ENCODE results near the gene GPR78. TPM values are rescaled to one million over a fixed set of nuclear protein-coding genes. Genes with fewer than 3 reads are reported as not detected.

Gene GPR78
- total RNA-seq, 1 donor, result 2.2 TPM

DNA sequence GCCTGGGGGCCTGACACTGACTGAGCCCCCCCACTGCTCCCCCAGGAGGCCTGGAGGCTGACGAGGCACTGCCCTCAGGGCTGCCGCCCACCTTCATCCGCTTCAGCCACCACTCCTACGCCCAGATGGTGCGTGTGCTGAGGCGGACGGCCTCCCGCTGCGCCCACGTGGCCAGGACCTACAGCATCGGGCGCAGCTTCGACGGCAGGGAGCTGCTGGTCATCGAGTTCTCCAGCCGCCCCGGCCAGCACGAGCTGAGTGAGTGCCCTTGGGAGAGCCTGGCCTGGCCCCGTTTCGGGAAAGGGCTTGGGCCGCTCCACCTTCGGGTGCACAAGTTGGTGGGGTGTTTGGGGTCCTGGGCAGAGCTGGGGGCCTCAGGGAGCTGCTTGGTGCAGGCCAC, 23.7 kb downstream of the GPR78 start:
- TF ChIP-seq, protein P1, sequence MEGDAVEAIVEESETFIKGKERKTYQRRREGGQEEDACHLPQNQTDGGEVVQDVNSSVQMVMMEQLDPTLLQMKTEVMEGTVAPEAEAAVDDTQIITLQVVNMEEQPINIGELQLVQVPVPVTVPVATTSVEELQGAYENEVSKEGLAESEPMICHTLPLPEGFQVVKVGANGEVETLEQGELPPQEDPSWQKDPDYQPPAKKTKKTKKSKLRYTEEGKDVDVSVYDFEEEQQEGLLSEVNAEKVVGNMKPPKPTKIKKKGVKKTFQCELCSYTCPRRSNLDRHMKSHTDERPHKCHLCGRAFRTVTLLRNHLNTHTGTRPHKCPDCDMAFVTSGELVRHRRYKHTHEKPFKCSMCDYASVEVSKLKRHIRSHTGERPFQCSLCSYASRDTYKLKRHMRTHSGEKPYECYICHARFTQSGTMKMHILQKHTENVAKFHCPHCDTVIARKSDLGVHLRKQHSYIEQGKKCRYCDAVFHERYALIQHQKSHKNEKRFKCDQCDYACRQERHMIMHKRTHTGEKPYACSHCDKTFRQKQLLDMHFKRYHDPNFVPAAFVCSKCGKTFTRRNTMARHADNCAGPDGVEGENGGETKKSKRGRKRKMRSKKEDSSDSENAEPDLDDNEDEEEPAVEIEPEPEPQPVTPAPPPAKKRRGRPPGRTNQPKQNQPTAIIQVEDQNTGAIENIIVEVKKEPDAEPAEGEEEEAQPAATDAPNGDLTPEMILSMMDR (IDR thresholded peaks at IDR 0.05; ENCODE audit: insufficient read depth, low read depth, low read length), result no peak
- H3K4me3 ChIP-seq (ENCODE audit: low read depth, low read length), result no peak overlapping the region
- no peak for DNase-seq (ENCODE audit: low read depth)

DNA sequence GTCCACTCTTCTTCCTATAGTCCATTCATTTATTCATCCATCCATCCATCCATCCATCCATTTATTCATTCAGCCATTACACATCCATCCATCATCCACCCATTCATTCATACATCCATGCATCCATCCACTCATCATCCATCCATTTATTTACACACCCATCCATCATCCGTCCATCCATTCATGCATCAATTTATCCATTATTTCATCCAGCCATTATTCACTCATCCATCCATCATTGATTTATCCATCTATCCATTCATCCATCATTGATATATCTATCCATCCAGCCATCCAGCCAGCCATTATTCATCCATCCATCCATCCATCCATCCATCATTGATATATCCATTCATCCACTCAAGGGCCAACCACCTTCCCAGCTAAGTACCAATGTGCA, 25.1 kb downstream of the GPR78 start:
- TF ChIP-seq, protein P1 (IDR thresholded peaks at IDR 0.05; ENCODE audit: insufficient read depth, low read depth, low read length), result no peak
- no peak overlapping the region for H3K4me3 ChIP-seq (ENCODE audit: low read depth, low read length)
- no peak for DNase-seq (ENCODE audit: low read depth)

DNA sequence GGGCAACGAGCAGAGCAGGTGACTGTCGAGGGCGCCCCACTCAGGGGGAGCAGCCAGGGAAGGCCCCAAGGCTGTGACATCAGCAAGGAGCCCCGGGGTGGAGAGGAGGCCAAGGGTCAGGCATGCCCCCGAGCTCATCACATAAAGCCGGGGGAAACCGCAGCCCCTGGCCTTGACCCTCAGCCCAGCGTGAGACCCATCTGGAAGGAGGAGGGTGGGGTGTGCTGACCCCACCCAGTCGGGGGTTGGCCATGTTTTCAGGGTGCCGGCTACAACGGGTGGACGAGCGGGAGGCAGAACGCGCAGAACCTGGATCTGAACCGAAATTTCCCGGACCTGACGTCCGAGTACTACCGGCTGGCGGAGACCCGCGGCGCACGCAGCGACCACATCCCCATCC, 26.3 kb downstream of the GPR78 start:
- no peak overlapping the region for H3K4me3 ChIP-seq (ENCODE audit: low read depth, low read length)
- no peak for DNase-seq (ENCODE audit: low read depth)
- TF ChIP-seq, protein P1 (IDR thresholded peaks at IDR 0.05; ENCODE audit: insufficient read depth, low read depth, low read length), result no peak

DNA sequence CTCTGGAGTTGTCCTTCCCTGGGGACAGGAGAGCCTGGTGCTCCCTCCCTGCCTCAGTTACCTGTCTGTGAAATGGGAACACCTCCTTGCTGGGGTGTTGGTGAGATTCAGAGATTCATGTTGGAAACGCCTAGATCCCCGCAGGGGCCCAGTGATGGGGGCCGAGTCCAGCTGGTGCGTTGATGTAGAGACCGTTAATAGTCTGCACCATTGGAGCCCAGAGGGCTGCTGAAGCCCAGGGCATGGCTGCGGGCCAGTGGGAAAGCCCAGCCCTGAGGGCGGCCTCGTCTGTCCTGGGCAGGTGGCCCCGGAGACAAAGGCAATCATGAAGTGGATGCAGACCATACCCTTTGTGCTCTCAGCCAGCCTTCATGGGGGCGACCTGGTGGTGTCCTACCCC, 26.8 kb downstream of the GPR78 start:
- TF ChIP-seq, protein P1 (IDR thresholded peaks at IDR 0.05; ENCODE audit: insufficient read depth, low read depth, low read length), result no peak
- DNase-seq (ENCODE audit: low read depth), result no peak
- no peak overlapping the region for H3K4me3 ChIP-seq (ENCODE audit: low read depth, low read length)

DNA sequence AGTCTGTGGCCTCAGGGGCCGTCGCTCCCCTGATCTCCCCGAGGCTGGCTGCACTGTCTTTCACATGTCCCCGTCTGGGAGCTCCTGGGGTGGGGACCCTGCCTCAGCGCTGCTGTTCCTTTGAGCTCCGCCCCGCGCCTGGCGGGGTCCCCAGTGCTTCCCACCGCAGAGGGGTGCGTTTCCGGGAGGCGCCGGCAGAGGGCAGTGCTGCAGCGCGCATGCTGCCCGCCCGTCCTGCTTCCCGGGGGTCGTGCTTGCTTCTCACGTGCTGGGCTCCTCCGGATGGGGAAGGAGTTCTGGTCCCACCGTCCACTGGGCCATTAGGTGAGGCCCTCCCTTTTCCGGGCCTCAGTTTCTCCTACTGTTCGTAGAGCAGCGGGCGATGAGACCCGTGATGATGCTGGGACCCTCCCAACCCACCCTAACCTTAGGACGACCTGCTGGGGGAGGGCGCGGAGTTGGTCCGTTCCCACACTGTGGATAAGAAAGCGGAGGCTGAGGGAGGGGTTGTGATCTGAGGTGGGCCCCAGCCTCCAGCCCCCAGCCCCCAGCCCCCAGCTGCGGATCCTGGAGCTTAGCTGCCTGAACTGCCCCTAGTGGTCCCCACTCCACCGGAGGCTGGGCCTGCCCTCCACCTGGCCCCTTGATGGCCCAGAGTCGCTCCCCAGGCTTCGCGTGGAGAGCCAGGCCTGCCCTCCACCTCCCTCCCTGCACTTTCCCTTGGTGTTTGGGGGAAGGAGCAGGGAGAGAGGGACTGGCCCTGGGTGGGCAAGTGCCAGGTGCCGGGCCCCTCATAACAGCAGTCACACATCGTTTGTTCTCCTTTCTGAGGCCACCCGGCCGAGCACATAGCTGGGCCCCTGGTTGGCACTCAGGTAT, 27.6 kb downstream of the GPR78 start:
- TF ChIP-seq, protein P1 (IDR thresholded peaks at IDR 0.05; ENCODE audit: insufficient read depth, low read depth, low read length), result peak; percentile 79
- H3K4me3 ChIP-seq (ENCODE audit: low read depth, low read length), result no peak overlapping the region
- DNase-seq (ENCODE audit: low read depth), result no peak

DNA sequence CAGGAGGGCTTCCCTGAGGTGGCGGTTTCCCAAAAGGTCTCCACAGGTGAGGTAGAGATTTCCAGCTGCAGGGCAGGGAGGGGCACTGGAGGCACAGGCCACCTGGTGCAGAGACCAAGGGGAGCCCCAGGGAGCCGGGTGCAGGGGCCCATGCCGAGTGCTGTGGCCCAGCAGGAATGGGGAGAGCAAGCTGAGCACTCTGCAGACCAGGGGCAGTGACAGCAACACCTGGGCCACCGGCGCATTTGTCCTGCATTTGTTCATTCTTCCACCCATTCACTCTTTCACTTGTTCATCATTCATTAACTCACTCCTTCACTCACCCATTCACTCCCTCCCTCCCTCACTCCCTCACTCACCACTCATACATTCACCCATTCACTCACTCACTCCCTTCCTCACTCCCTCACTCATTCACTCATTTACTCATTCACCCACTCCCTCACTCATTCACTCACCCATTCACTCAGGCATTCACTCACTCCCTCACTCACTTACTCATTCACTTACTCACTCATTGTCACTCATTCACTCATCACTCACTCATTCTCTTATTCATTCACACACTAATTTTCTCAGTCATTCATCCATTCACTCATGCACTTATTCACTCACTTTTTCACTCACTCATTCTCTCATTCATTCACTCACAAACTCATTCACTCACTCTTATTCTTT, 28.7 kb downstream of the GPR78 start:
- TF ChIP-seq, protein P1 (IDR thresholded peaks at IDR 0.05; ENCODE audit: insufficient read depth, low read depth, low read length), result no peak
- no peak overlapping the region for H3K4me3 ChIP-seq (ENCODE audit: low read depth, low read length)
- no peak for DNase-seq (ENCODE audit: low read depth)

Data from fibroblast of villous mesenchyme (primary cell).